DND-41 (cell line): ENCODE data around the gene NUBP2.

Source experiments
- CTCF ChIP-seq: IDR thresholded peaks from 2 replicates; pipeline ENCODE4 v1.5.1; 2012; ENCODE audit warnings: borderline replicate concordance, low read length, moderate library complexity, mild to moderate bottlenecking; ENCODE audit not compliant: poor library complexity, severe bottlenecking; ENCODE audit errors: extremely low read depth
- EZH2 ChIP-seq: IDR thresholded peaks from 3 replicates; pipeline ENCODE4 v1.6.1; 2012; ENCODE audit warnings: borderline replicate concordance, low read depth, mild to moderate bottlenecking, moderate library complexity, low read length, inconsistent platforms; ENCODE audit not compliant: severe bottlenecking

DNA sequence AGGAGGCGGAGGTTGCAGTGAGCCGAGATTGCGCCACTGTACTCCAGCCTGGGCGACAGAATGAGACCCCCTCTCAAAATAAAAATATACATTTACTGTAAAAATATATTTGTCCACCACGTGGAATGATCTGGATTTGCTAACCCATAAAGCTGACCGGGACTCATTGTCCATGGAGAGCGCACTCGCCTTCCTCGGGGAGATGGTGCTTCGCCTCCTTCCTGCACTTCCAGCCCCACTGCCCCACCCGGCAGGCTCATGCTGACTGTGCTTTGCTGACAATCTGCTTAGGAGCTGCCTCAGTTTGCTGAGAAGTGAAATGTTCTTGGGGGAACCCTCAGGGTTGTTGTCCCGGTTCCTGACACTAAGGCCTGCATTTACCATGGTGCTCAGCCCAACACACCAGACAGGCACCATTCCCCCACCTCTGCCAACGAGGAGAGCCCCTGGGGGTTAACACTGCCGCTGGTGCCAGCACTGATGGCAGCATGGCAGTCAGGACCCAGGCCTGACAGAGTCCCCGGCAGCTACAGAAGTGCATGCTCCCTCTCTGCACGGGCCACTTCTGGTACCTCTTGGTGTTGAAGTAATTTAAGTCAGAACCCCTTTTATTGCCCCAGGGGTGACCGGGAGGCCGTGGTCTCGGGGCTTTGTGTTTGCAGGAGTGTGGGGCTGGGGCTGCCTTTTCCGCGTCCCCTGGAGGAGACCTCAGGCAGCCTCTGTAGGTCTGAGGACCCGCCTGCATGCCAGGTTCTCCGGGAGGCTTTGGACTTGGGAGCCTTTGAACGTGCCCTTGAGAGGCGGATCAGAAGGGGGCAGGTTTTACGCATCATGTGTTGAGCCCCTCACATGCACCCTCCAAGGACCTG lies 2.5 kb downstream of the NUBP2 start:
- no peak for TF ChIP-seq CTCF
- TF ChIP-seq EZH2: no peak
